Measurements from ENCODE around the gene SLC11A1.

Gene SLC11A1

GRCh38 chr2:218381916-218382366 is at the start of gene SLC11A1:
TSS of gene SLC11A1 (plus strand) at chr2:218382273. CDS start at chr2:218382369, 96 bp downstream.
- no peak for DNase-seq (ENCODE audit: low read depth)
- H3K4me3 ChIP-seq (ENCODE audit: low read depth, low read length), result no peak within 1 kb of the TSS

- H3K4me3 ChIP-seq (ENCODE audit: low read depth, low read length), result no peak overlapping the region
- DNase-seq (ENCODE audit: low read depth), result no peak
Measured at GRCh38 chr2:218332288-218332687, 49.8 kb upstream of the SLC11A1 start.

GRCh38 chr2:218332920-218333645 is 49.0 kb upstream of the SLC11A1 start:
- no peak for DNase-seq (ENCODE audit: low read depth)
- no peak overlapping the region for H3K4me3 ChIP-seq (ENCODE audit: low read depth, low read length)

- DNase-seq (ENCODE audit: low read depth), result no peak
- H3K4me3 ChIP-seq (ENCODE audit: low read depth, low read length), result no peak overlapping the region
Measured at GRCh38 chr2:218334531-218334930, 47.5 kb upstream of the SLC11A1 start.

- no peak for DNase-seq (ENCODE audit: low read depth)
- H3K4me3 ChIP-seq (ENCODE audit: low read depth, low read length), result no peak overlapping the region
Measured at GRCh38 chr2:218340656-218341055, 41.4 kb upstream of the SLC11A1 start.

GRCh38 chr2:218341381-218341780 is 40.7 kb upstream of the SLC11A1 start:
- H3K4me3 ChIP-seq (ENCODE audit: low read depth, low read length), result no peak overlapping the region
- no peak for DNase-seq (ENCODE audit: low read depth)

GRCh38 chr2:218342837-218343236 is 39.2 kb upstream of the SLC11A1 start:
- DNase-seq (ENCODE audit: low read depth), result no peak
- no peak overlapping the region for H3K4me3 ChIP-seq (ENCODE audit: low read depth, low read length)

GRCh38 chr2:218343591-218343990 is 38.5 kb upstream of the SLC11A1 start:
- H3K4me3 ChIP-seq (ENCODE audit: low read depth, low read length), result no peak overlapping the region
- DNase-seq (ENCODE audit: low read depth), result no peak

- H3K4me3 ChIP-seq (ENCODE audit: low read depth, low read length), result no peak overlapping the region
- DNase-seq (ENCODE audit: low read depth), result no peak
Measured at GRCh38 chr2:218344090-218344754, 37.9 kb upstream of the SLC11A1 start.

GRCh38 chr2:218344755-218345417 is 37.2 kb upstream of the SLC11A1 start:
- no peak overlapping the region for H3K4me3 ChIP-seq (ENCODE audit: low read depth, low read length)
- no peak for DNase-seq (ENCODE audit: low read depth)

GRCh38 chr2:218345491-218346236 is 36.4 kb upstream of the SLC11A1 start:
- H3K4me3 ChIP-seq (ENCODE audit: low read depth, low read length), result no peak overlapping the region
- DNase-seq (ENCODE audit: low read depth), result no peak

GRCh38 chr2:218347172-218347571 is 34.9 kb upstream of the SLC11A1 start:
- no peak for DNase-seq (ENCODE audit: low read depth)
- no peak overlapping the region for H3K4me3 ChIP-seq (ENCODE audit: low read depth, low read length)

GRCh38 chr2:218354045-218354444 is 28.0 kb upstream of the SLC11A1 start:
- no peak overlapping the region for H3K4me3 ChIP-seq (ENCODE audit: low read depth, low read length)
- DNase-seq (ENCODE audit: low read depth), result no peak

GRCh38 chr2:218354850-218355443 is 27.1 kb upstream of the SLC11A1 start:
- H3K4me3 ChIP-seq (ENCODE audit: low read depth, low read length), result no peak overlapping the region
- no peak for DNase-seq (ENCODE audit: low read depth)

- H3K4me3 ChIP-seq (ENCODE audit: low read depth, low read length), result no peak overlapping the region
- no peak for DNase-seq (ENCODE audit: low read depth)
Measured at GRCh38 chr2:218357236-218358177, 24.6 kb upstream of the SLC11A1 start.

- DNase-seq (ENCODE audit: low read depth), result no peak
- H3K4me3 ChIP-seq (ENCODE audit: low read depth, low read length), result no peak overlapping the region
Measured at GRCh38 chr2:218360453-218360852, 21.6 kb upstream of the SLC11A1 start.

- H3K4me3 ChIP-seq (ENCODE audit: low read depth, low read length), result no peak overlapping the region
- DNase-seq (ENCODE audit: low read depth), result no peak
Measured at GRCh38 chr2:218362606-218363005, 19.5 kb upstream of the SLC11A1 start.

- no peak overlapping the region for H3K4me3 ChIP-seq (ENCODE audit: low read depth, low read length)
- DNase-seq (ENCODE audit: low read depth), result no peak
Measured at GRCh38 chr2:218363736-218364135, 18.3 kb upstream of the SLC11A1 start.

All from skeletal muscle cell (primary cell).